Hematopoietic multipotent progenitor cell treated with erythropoietin and hydrocortisone succinate and interleukin-3 and kit ligand, for 15 days (in vitro differentiated cells): ENCODE measurements around the gene NET1.
"Not testable (repeated sequence)": the region's sequence is repeated elsewhere in the genome, so short reads cannot be mapped to it uniquely, and the experiment has no call there.

ENCODE experiments used
- DNase-seq: peaks from one replicate; pipeline ENCODE4 v3.0.0-alpha.2; 2015; ENCODE audit warnings: low spot score

NET1 gene

DNA sequence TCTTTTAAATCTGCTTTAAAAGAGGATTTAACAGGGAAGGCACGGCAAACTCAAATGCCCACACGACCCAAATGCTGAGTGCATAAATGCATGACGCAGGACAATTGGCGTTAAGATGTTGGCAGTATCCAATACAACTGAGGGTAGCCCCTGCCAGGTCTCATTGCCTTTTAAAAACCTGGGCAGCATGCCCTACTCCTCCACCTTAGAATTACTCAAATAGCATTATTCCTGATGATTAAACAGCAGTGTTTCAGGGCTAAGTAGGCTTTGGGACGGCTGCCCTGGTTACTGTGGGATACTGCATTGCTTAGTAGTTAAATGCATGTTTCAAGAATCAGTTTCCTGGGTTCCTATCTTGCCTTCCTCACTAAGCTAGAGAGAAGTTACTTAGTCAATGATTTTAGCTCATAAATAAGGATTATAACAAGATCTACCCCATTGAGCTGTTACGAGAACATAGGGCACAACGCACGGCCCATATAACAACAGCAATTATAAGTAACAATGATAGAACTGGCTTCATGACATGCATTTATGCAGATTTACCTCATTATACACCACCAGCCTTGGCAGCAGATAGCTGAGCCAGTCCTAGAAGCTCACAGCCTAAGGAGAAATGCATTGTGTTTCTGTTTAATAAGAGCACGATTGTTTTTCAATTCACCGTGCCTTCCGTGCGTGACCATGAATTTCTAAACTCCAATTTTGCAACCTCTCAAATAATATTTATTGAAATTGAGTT, 15.6 kb upstream of the NET1 start:
- no peak for DNase-seq

DNA sequence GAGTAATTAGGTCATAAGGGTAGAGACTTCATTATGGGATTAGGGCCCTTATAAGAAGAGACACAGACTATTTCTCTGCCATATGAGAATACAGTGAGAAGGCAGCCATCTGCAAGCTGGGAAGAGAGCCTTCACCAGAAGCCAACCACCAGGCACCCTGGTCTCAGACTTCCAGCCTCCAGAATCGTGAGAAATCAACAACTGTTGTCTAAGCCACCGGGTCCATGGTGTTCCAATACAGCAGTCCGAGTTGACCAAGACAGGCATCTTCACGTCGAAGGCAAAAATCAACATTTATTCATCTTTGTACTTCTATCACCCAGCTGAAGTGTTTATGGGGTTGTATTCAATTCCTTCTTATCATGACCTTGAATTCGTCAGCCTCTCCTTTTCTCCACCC, 13.0 kb upstream of the NET1 start:
- no peak for DNase-seq

DNA sequence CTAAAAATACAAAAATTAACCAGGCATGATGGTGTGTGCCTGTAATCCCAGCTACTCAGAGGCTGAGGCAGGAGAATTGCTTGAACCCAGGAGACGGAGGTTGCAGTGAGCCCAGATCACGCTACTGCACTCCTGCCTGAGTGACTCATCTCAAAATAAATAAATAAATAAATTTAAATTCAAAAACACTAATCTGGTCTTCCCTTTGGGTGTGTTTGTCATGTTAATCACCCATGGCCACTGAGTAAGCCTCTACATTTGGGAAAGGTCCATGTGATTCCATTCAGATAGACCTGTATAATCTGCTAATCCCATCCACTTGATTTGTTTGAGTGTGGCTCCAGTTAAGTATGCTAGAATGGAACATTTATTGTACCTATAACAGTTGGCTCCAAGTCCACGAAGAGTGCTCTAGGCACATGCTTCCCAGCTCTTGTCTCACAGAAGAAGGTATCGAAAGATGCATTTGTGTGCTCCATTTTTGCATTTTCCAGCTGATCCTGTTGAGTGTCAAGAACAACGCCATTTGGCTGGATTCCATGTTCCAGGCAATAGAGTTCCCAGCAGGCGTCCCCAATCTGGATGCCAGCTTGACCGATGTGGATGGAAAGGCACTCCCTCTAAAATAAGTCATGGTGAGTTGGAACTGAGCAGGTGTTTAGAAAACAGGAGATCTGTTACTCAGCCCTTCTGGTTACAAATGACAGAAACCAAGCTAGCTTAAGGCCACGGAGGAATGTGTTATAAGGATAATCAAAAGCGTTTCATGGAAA, 11.7 kb upstream of the NET1 start:
- DNase-seq: no peak

DNA sequence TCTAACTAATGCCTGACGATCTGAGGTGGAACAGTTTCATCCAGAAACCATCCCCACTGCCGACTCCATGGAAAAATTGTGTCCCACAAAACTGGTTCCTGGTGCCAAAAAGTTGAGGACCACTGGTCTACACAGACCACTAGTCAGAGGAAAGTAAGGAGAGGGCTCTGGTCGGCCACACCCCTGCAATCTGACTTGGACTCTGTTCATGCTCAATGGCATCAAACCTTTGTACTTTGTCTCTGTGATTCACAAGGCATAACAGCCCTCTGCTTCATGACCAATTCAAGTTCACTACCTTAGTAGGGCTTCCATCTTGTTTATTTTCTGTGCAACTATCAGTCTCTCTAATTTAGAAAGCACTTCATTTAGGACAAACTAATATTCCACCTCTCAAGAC, 9.6 kb upstream of the NET1 start:
- DNase-seq: no peak

DNA sequence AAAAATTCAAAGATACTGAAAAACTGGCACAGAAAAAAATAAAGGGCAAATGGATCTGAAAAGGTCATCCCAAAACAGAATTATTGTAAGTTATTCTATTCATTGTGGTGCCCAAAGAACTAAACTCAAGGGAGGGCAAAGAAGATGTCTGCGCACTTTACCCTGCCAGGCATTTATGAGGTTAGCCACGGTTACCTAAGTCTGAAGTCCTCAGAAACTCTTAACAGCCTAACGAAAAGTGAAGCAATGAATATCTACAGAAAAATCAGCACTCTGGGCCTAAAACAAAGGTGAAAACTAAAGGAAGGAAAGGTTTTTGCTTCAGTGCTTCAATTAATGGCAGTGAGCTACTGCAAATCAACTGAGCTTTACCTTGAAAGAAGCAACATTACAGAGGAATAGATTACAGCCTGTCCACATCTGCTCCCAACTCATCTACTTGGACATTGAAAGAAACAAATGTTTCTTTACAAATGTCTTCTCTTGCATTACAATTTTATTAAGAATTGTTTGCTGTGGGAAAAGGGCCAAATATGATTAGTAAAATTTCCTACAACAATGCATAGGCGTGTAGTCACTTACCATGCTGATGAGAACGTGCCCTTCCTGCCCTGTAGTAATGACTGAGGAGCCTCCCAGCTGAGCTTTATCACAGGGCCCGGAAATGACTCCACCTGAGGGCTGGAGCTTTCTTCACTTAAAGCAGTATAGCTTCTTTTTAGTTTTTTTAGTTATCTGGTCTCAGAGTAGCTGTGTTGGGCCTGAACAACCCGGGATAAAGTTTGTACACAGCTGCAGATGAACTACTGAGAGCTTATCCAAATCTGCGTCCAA, 7.9 kb upstream of the NET1 start, which contains the start of gene TUBAL3:
TSS of gene TUBAL3 (minus strand) at position 621 of the 834 bp plus-strand sequence. CDS start at position 585, 36 bp downstream.
- no peak for DNase-seq

DNA sequence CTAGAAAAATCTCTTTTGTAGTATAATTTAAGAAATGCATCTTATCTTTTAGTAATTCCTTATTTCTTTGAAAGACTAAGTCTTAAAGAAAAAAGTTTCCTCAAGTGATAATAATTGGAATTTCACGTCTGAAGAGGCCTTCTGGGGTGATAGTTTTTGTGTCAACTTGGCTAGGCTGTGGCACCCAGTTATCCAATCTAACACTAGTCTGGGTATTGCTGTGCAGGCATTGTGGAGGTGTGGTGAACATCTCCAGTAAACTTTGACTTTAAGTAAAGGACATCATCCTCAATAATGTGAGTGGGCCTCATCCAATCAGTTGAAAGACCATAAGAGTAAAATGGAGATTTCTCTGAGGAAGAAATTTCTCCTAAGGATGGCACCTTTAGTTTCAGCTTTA, 5.4 kb upstream of the NET1 start:
- no peak for DNase-seq

DNA sequence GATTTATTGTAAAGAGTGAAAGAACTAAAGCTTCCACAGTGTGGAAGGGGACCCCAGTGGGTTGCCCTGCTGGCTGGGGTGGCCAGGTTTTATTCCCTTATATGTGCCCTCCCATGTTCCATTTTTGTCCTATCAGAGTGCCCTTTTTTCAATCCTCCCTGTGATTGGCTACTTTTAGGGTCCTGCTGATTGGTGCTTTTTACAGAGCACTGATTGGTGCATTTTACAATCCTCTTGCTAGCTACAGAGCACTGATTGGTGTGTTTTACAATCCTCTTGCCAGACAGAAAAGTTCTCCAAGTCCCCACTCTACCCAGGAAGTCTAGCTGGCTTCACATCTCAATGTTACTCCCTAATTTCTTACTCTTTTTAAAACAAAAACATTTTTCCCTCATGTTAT, 1.6 kb upstream of the NET1 start:
- not testable (repeated sequence) for DNase-seq

DNA sequence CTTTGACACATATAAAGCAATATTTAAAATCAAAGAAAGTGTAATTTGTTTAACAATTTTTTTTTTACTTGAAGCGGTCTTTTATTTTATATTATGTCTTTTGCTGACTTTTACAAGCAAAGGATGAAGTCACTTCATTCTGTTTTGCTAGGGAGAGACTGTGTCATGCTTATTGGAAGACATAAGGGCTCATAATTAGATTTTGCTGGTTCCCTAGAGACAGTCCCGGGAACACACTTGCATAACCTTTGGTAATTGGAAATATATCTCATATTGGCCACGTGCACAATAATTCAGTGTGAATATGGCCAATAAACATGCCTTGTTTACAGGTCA, 448 bp upstream of the NET1 start:
- DNase-seq: no peak

DNA sequence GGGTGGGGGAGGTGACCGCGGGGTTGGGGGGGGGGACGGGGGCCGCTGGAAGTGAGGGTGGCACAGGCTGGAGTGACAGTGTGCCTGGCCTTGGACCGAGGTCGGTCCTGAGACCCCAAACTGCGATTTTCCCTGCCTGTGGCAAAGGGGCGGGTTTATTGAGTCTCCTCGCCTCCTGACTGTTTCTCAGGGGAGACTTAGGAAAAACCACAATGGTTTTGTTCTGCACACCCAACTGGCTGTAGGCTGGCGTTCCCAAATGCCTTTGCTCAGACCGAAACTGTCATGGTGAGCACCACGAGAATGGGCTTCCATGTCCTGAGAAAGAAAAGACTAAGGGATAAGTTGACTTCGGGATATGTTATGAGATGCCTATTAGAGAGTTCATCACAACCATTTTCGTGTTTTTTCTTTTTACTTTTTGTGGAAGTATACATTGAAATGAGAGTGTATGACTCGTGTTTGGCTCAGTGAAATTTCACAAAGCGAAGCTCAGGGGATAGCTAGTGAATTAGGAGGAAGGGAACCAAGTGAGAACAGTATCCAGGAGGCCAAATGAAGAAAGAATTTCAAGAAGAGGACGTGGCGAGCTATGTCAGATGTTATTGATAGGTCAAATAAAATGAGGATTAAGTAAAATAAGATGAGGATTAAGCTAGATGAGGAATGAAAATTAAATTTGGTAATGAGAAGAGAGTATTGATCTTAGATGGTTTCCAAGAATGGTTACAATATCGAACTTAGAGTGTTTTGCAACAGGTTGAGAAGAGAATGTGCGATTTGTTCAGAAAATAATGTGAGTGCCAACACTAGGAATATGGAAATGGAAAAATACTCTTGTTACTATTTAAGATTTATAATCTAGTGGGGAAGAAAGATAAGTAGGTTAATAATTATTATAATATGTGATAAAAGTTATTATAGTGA, 918 bp downstream of the NET1 start:
- DNase-seq: peak; percentile 21

DNA sequence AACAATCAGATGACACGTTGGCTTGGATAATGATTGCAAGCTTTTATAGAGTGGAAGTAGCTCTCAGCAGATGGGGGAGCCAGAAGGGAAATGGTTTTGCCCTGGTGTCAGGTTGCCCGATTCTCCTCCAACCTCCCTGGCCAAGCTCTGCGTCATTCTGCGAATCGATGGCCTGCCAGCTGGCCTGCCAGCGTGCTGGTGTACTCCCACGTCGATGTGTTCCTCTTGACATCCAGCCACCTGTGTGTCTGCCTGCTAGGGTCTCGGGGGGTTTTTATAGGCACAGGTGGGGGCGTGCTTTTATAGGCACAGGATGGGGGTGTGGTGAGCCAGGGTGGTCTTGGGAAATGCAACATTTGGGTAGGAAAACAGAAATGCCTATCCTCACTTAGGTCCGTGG, 4.6 kb downstream of the NET1 start:
- no peak for DNase-seq

DNA sequence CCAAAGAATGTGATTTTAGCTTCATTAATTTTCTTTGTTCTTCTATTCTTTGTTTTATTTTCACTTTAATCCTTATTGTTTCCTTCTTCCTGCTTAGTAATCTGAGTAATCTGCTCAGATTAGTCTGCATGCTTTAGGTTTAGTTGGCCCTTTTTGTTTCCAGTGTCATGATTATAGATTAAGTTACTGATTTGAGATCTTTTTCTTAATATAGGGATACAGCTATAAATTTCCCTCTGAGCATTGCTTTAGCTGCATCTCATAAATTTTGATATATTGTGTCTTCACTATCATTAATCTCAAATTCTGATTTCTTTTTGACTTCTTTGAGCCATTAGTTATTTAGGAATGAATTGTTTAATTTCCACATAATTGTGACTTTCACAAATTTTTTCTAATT, 6.2 kb downstream of the NET1 start:
- no peak for DNase-seq

DNA sequence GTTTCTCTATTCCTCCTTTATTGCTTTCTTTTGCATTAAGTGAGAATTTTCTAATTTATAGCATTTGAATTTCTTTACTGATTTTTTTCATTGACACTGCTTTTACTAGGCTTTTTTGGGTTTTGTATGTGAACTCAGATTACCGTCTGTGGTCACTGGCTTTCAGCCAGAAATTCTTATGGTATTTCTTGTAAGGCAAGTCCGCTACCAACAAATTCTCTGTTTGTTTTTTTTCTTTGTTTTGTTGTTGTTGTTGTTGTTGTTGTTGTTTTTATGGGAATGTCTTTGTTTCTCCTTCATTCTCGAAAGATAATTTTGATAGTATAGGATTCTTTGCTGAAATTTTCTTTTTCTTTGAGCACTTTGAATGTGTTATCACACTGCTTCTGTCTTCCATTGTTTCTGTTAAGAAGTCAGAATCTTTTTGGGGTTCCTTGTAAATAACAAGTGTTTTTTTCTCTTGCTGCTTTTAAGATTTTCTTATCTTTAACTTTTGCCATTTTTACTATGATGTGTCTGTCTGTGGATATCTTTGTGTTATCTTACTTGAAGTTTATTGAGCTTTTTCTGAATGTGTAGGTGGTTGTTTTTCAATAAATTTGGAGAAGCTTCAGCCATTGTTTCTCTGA, 7.2 kb downstream of the NET1 start:
- no peak for DNase-seq

DNA sequence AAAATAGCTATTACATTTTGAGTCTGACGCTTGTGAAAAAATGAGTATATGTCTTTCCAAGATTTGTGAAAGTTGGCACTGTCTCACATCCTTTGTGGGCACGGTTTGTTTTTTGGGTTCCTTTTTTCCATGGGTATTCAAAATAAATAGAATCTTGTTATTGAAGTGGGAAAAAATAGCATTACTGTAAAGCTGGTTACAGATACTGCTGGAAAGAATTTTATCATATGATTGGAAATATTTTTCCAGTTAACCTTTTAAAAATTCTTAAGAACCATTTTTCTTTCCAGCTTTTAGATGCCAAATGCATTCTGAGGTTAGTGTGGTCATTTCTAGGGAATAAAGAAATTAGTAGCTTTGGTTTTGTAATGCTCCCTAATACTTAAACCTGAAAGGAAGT, 11.4 kb downstream of the NET1 start:
- DNase-seq: no peak

DNA sequence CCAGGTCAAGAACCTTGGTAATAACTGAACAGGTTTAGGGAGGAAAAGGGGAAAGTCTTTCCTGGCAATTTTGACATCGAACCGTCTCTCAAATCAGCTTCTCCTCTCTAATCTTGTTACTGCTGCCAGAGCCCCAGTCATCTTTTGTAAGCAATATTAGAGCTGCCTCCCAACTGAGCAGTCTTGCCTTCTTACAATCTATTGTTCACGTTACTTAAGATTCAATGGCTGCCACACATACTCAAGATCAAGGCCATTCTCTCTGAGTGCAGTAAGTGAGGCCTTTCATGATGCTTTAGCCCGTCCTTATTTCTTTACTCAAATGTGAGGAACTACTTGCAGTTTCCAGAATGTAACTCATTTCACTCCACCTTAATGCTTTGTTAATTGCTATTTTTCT, 12.4 kb downstream of the NET1 start:
- no peak for DNase-seq

DNA sequence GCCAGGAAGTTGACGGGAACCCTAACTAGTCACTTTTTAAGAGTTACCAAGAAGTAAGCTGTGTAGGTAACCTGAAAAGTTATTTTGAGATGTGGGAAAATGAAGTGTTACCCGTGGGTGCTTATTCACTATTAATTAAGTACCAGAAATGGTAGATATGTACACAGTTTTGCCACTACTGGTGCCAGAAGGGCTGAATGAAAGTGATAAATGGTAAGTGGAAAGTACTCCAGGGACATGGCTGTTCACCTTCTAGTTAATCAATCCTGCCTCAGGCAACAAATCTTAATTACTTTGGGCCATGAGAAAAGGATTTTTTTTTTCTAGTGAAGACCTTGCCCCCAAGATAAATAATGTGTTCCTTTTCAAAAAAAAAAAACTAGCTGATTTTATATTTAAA, 15.8 kb downstream of the NET1 start:
- DNase-seq: no peak

DNA sequence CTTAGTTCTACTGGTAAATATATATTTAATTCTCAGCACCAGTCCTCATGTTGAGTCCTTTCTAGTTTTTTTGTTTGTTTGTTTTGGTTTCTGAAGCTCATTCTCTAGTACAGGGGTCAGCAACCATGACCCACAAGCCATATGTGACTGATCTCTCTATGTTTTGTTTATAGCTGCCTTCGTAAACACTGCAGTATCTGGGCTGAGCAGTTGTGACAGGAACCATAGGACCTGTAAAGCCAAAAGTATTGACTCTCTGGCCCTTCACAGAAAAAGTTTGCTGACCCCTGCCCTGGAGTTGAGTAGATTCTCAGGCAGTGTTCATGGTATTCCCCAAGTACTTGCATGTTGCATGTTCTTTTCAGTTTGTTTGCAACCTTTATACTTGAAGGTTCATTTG, 20.8 kb downstream of the NET1 start:
- no peak for DNase-seq

DNA sequence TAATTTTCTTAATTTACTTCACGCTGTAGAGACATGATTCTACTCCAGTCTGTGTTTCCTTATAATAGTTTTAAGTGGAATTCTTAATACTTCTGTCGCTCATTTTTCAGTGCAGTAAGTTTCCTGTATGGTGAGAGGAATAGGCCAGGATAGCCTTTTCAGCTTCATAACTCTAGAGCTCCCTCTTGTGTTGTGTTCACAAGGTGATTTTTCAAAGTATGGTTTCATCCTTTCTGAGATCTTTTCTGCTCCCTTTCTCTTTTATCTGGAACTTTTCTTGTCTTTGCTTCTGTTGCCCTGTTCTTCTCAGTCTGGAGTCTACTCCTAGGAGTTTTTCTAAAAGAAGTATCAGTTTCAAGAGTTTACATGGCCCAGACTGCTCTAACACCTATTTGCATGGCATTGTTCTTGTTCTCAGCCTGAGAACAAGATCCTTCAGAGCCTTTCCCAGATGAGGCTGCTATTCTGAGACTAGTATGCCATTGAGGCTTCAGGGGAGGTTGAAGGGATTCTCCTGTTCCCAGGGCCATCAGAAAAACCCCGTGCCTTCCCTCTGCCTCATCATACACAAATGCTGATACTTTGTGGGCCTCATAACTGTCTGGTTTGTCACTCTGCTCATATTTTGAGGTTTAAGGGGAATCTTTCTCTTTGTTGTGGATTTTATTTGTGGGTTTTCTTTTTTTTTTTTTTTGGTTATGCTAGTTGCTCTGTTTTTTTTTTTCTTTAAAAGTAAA, 21.8 kb downstream of the NET1 start:
- peak; percentile 70 for DNase-seq

DNA sequence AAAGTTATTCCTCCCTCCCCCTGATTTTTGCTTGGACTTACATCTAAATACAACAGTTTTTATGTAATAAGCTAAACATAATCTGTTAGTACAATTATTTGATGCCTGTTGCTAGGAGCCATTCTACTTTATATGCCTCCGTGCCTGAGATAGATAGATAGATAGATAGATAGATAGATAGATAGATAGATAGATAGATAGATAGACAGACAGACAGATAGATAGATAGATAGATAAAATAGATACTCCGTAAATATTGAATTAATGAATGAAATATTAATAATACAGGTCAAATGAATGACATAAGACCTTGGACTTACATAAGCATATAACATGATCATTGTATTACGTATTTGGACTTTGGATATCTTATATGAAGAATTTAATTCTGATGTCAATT, 23.0 kb downstream of the NET1 start:
- no peak for DNase-seq

DNA sequence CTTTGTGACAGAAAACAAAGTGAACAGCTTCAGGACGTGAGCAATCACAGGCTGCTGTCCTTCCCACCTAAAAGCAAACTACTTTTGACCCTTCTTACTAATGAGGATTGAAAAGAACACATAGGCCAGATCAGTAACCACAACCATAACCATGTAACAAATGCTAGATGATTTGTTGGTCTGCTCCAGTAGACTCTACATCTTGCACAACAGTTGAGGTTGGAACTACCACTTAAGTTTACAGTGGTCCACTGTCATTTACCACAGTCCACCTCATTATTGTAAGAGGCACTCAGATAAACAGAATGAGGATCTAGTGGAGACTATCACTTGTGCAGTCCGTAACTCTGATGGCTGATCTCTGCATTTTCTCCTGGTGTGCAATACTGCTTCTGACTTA, 27.8 kb downstream of the NET1 start:
- DNase-seq: no peak

DNA sequence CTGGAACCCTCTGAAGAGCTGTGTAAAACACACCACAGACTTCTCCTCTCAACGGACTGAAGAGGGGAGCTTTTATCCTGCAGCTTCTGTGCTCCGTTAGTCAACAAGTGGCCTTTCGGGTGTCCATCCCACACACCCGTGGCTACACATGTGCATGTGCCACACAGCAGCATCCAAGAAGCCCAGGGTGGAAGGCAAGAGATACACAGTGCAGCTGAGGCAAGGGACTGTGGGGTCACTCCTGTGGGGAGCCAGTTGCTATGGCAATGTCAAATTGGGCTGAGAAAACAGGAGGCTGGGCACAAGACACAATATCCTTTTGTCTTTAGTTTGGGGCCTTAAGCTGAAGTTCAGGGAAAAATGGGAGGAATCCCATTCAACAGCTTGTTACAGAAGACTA, 28.7 kb downstream of the NET1 start:
- no peak for DNase-seq
